Stimulated activated CD8-positive, alpha-beta memory T cell treated with anti-CD3 and anti-CD28 coated beads, Interleukin-2, amount 100 ng/mL, for 1 hour (primary cell): ENCODE measurements around the gene ZNF382.

Experiments
- DNase-seq, 2 donors: peaks; one replicate each; pipeline ENCODE4 v3.0.0-alpha.2; 2020; ENCODE audit warnings: low read depth in 2 of 2

Gene ZNF382

GRCh38 chr19:36679455-36679854, 74.3 kb downstream of the ZNF382 start:
- DNase-seq, result no peak
